ENCODE results near the gene RAB21.

DNA sequence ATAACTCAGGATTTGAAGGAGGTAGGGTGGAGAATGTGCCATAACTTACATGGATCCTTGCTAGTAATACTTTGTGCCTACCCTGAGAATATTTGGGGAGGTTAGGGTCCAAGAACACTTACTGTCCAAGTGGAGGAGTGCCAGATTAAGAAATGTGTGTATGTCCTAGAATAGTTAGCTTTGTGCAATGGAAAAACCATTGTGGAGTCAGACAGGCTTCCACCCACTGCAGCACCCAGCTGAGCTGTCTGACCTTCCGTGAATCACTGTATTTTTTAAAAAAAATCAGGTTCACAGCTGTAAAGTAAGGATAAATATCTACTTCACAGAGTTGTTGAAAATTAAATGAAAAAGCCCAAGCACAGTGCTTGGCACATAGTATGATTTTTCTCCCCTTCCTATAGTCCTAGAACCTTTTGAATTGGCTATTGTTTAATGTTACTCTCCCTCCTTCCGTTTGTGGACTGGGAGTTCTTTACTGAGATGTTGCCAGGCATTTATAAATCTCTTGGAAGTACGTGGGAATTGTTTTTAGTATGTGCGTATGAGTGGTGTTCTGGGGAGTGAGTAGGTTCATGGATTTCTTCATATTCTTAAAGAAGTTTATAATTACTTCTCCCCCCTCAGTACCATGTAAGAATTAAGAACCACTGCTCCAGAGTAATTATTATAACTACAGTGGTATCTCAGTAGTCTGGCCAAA is 9.2 kb downstream of the RAB21 start:
- TF ChIP-seq, protein P1, sequence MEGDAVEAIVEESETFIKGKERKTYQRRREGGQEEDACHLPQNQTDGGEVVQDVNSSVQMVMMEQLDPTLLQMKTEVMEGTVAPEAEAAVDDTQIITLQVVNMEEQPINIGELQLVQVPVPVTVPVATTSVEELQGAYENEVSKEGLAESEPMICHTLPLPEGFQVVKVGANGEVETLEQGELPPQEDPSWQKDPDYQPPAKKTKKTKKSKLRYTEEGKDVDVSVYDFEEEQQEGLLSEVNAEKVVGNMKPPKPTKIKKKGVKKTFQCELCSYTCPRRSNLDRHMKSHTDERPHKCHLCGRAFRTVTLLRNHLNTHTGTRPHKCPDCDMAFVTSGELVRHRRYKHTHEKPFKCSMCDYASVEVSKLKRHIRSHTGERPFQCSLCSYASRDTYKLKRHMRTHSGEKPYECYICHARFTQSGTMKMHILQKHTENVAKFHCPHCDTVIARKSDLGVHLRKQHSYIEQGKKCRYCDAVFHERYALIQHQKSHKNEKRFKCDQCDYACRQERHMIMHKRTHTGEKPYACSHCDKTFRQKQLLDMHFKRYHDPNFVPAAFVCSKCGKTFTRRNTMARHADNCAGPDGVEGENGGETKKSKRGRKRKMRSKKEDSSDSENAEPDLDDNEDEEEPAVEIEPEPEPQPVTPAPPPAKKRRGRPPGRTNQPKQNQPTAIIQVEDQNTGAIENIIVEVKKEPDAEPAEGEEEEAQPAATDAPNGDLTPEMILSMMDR (IDR thresholded peaks at IDR 0.05; ENCODE audit: insufficient read depth, low read length, poor library complexity, severe bottlenecking) = no peak
- TF ChIP-seq EZH2phosphoT487 (conservative IDR thresholded peaks at IDR 0.05; ENCODE audit: low read length) = no peak
